ENCODE measurements around the gene KNSTRN. TPM values are rescaled to one million over a fixed set of nuclear protein-coding genes. Genes with fewer than 3 reads are reported as not detected.

Gene KNSTRN
- total and polyA plus RNA-seq, 2 of the 13 experiments (the other 11 are each of a cell fraction or from before 2014, with no cell fraction given), result 20.3 to 62.3 TPM

- no peak for TF ChIP-seq PAF1 (CRISPR knock-in tag; IDR thresholded peaks at IDR 0.05)
- 0 out of 2 replicates have a peak, but pooled peaks have one; percentile 6 for TF ChIP-seq FOXA3 (CRISPR knock-in tag; IDR thresholded peaks at IDR 0.05)
- TF ChIP-seq ZMYM2 (CRISPR knock-in tag; IDR thresholded peaks at IDR 0.05), result peak; percentile 58; the same call in 1 of the 2 replicates
- TF ChIP-seq NFKB2 (CRISPR knock-in tag; IDR thresholded peaks at IDR 0.05; ENCODE audit: borderline replicate concordance), result peak; percentile 78; the same call in 1 of the 2 replicates
- peak; percentile 80 for TF ChIP-seq KDM5B (CRISPR knock-in tag; IDR thresholded peaks at IDR 0.05; ENCODE audit: borderline replicate concordance)
- peak; percentile 97 for TF ChIP-seq HES4 (CRISPR knock-in tag; IDR thresholded peaks at IDR 0.05; ENCODE audit: borderline replicate concordance)
- TF ChIP-seq YY1 (IDR thresholded peaks at IDR 0.05; ENCODE audit: insufficient read depth, insufficient replicate concordance, low read depth, low read length), result peak; percentile 85
- peak; percentile 84; the same call in 1 of the 2 replicates for TF ChIP-seq BRD4 (CRISPR knock-in tag; IDR thresholded peaks at IDR 0.05)
- no peak for TF ChIP-seq MEIS2 (CRISPR knock-in tag; IDR thresholded peaks at IDR 0.05)
- peak; percentile 32; the same call in 1 of the 2 replicates for TF ChIP-seq TGIF2 (CRISPR knock-in tag; IDR thresholded peaks at IDR 0.05)
- TF ChIP-seq HNF1A (IDR thresholded peaks at IDR 0.05; ENCODE audit: low read depth), result no peak
- TF ChIP-seq HNF1A (CRISPR knock-in tag; IDR thresholded peaks at IDR 0.05; ENCODE audit: borderline replicate concordance), result peak; percentile 68
- 0 out of 2 replicates have a peak, but pooled peaks have one; percentile 52 for TF ChIP-seq WIZ (CRISPR knock-in tag; IDR thresholded peaks at IDR 0.05)
- TF ChIP-seq MAZ (IDR thresholded peaks at IDR 0.05; ENCODE audit: borderline replicate concordance, low read depth, low read length), result no peak
- peak; percentile 33; the same call in 1 of the 2 replicates for TF ChIP-seq MAZ (CRISPR knock-in tag; IDR thresholded peaks at IDR 0.05; ENCODE audit: low read depth)
- TF ChIP-seq ZNF614 (CRISPR knock-in tag; IDR thresholded peaks at IDR 0.05; ENCODE audit: borderline replicate concordance), result peak; percentile 49; the same call in 1 of the 2 replicates
- peak; percentile 67; the same call in 1 of the 2 replicates for TF ChIP-seq ZNF790 (CRISPR knock-in tag; IDR thresholded peaks at IDR 0.05; ENCODE audit: borderline replicate concordance)
- peak; percentile 82; the same call in 1 of the 2 replicates for TF ChIP-seq KDM2A (CRISPR knock-in tag; IDR thresholded peaks at IDR 0.05; ENCODE audit: borderline replicate concordance, low read depth)
- no peak for TF ChIP-seq NCOA1 (CRISPR knock-in tag; IDR thresholded peaks at IDR 0.05)
- TF ChIP-seq ZNF335 (CRISPR knock-in tag; IDR thresholded peaks at IDR 0.05), result peak; percentile 52
- TF ChIP-seq NFYB (CRISPR knock-in tag; IDR thresholded peaks at IDR 0.05), result peak; percentile 98
- TF ChIP-seq SRSF1 (optimal IDR thresholded peaks at IDR 0.05; ENCODE audit: low read depth, low read length), result no peak
- 0 out of 2 replicates have a peak, but pooled peaks have one; percentile 30 for TF ChIP-seq ZNF644 (CRISPR knock-in tag; IDR thresholded peaks at IDR 0.05; ENCODE audit: low read depth)
- TF ChIP-seq GMEB1 (CRISPR knock-in tag; IDR thresholded peaks at IDR 0.05; ENCODE audit: borderline replicate concordance), result peak; percentile 61; the same call in 1 of the 2 replicates
Measured at GRCh38 chr15:40405501-40406381, 23.2 kb downstream of the KNSTRN start, which contains the start of gene IVD (continued).
